Activated T-helper 17 cell treated with anti-CD3 and anti-CD28 coated beads, Interleukin-2, amount 50 U/mL, for 72 hours (primary cell): ENCODE results near the gene ZNF784. TPM values are rescaled to one million over a fixed set of nuclear protein-coding genes. Genes with fewer than 3 reads are reported as not detected.

ENCODE experiments used
- ATAC-seq: fragments of 150-1000 bp; cut with Tn5 transposase; replicated peaks from 2 replicates; pipeline ENCODE4 v1.10.0; 2021; ENCODE audit warnings: mild to moderate bottlenecking, moderate library complexity
- H3K27ac Mint-ChIP-seq: one replicate; pipeline ENCODE4 v1.8.0; 2022; ENCODE audit warnings: mixed read lengths
- H3K27me3 Mint-ChIP-seq: one replicate; pipeline ENCODE4 v1.8.0; 2022; ENCODE audit warnings: mixed read lengths
- H3K36me3 Mint-ChIP-seq: one replicate; pipeline ENCODE4 v1.8.0; 2022; ENCODE audit warnings: low read depth, mild to moderate bottlenecking, mixed read lengths
- H3K4me1 Mint-ChIP-seq: one replicate; pipeline ENCODE4 v1.8.0; 2022; ENCODE audit warnings: mixed read lengths
- H3K4me3 Mint-ChIP-seq: one replicate; pipeline ENCODE4 v1.8.0; 2022; ENCODE audit warnings: mild to moderate bottlenecking, mixed read lengths
- H3K9me3 Mint-ChIP-seq: one replicate; pipeline ENCODE4 v1.8.0; 2022; ENCODE audit warnings: mixed read lengths
- total RNA-seq, 2 donors: library from RNA; stranded (reverse); gene quantifications; one replicate each; pipeline ENCODE4 v1.2.3, GENCODE V29; 2022

Gene ZNF784
- total RNA-seq, 2 donors from 2014 or later = 4.6 to 5.3 TPM

DNA sequence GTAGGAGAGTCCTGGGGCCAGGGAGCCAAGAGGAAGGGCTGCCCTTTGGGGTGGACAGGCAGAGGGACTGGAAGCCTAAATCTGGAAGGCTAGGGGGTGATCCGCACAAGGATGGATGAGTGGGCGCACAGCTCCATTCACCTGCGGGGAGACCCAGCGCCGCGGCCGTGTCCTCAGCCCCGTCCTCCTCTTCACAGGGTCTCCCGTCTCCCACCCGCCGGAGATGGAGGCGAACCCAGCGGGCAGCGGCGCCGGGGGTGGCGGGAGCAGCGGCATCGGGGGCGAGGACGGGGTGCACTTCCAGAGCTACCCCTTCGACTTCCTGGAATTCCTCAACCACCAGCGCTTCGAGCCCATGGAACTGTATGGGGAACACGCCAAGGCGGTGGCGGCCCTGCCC lies 11.0 kb downstream of the ZNF784 start:
- no peak for ATAC-seq
- Mint-ChIP-seq H3K36me3 (peaks cover 44% of the 10 kb centered on the region), H3K27ac (no peak overlapping the region), H3K4me3 (no peak overlapping the region), H3K27me3 (no peaks in the 10 kb centered on the region), H3K9me3 (no peaks in the 10 kb centered on the region), H3K4me1 (peaks cover 20% of the 10 kb centered on the region)

DNA sequence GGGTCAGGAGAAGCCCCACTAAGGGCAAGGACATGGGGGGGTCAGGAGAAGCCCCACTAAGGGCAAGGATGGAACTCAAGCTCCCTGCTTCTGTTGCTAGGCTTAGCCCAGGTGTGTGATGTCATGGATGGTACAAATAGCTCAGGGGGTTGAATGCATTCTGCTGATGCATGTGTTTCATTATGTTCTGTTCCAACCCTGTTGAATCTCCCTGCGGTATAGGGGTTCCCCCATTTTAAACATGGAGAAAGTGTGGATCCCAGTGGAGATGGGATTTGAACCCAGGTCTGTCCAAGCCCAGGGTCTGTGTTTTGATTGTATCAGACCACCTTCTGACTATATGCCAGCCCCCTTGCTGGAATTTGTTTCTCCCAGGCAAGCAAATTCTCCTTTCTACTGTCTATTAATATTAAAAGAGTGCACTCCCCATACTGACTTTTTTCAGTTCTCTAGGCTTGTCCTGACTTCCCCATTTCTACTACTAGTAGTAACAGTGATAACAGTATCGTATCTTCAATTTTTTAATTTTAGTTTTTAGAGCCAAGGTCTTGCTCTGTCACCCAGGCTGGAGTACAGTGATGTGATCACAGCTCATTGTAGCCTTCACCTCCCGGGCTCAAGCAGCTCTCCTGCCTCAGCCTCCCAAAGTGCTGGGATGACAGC lies 12.3 kb downstream of the ZNF784 start:
- peak overlapping the region; percentile 38 for H3K27ac Mint-ChIP-seq
- no peak overlapping the region for H3K4me3 Mint-ChIP-seq
- ATAC-seq = no peak

DNA sequence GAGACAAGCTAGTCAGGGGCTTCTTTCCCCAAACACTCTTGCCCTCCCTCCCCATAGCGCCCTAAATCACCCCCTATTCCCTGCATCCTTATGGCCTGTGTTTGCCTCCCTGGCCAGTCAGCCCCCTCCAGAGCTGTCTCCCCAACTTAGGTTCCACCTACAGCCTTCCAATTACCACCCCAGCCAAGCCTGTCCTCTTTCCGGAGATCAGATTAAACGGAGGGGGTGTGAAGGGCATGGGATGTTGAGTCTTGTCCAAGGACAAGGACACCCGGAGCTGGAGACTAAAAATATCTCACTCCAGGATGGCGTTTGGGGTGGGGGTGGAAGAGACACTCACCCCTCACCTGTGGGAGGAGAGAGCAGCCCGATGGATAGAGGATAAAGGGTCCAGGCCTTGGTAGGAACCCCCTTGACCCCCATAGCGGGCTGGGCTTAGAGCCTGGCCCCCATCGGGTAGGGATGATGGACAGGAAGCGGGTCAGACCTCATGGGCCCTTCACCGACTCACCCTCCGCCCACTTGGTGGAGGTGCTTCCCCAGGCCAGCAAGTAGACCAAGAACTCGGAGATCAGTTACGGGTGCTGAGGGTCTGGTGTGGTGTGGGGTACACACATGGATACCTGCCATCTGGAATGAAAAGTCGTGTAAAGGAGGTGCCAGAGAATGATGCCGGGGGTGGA lies 12.9 kb downstream of the ZNF784 start:
- H3K4me3 Mint-ChIP-seq = no peak overlapping the region
- no peak for ATAC-seq
- peaks cover 46% of the 10 kb centered on the region for H3K36me3 Mint-ChIP-seq
- H3K27ac Mint-ChIP-seq = peak overlapping the region; percentile 65
- no peaks in the 10 kb centered on the region for H3K9me3 Mint-ChIP-seq
- peaks cover 35% of the 10 kb centered on the region for H3K4me1 Mint-ChIP-seq
- H3K27me3 Mint-ChIP-seq = no peaks in the 10 kb centered on the region

More for the DNA sequence above, 12.3 kb downstream of the ZNF784 start:
- Mint-ChIP-seq H3K36me3 (peaks cover 46% of the 10 kb centered on the region), H3K9me3 (no peaks in the 10 kb centered on the region), H3K27me3 (no peaks in the 10 kb centered on the region), H3K4me1 (peaks cover 28% of the 10 kb centered on the region)

DNA sequence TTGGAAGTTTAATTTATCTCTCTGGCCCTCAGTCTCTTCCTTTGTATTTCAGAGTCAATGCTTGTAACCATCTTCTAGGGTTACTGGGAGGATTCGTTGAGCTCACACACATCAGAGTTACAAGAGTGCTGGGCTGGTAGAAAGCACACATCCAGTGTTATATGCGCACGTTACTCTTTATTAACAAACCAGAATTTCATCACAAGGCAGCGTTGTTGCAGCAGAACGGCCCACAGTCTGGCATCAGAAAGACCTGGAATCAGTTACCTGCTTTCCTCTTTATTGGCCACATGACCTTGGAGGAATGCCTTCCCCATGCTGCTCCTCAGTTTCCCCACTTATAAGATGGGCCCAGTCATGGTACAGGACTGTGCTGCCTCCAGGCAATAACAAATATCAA lies 15.0 kb downstream of the ZNF784 start:
- Mint-ChIP-seq H3K9me3 (no peaks in the 10 kb centered on the region), H3K4me1 (peaks cover 44% of the 10 kb centered on the region), H3K36me3 (peaks cover 55% of the 10 kb centered on the region), H3K27ac (peak overlapping the region; percentile 68), H3K4me3 (no peak overlapping the region), H3K27me3 (no peaks in the 10 kb centered on the region)
- ATAC-seq = no peak

DNA sequence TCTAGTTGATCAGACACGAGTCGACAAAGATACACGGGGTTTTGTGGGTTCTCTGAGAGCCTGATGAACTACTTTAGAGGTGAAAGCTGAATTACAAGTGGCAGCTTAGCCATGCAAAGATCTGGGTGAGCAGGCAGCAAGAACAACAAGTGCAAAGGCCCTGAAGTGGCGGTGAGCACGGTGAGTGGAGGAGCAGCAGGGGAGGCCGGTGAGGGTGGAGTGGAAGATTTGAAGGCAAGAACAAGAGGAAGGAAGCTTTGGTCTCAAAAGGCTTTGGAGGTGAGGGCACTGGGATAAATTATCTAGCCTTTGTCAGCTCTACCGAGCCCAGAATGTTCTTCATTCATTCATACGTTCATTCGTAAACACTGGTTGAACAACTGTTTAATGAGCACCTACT lies 17.5 kb downstream of the ZNF784 start:
- ATAC-seq = no peak

DNA sequence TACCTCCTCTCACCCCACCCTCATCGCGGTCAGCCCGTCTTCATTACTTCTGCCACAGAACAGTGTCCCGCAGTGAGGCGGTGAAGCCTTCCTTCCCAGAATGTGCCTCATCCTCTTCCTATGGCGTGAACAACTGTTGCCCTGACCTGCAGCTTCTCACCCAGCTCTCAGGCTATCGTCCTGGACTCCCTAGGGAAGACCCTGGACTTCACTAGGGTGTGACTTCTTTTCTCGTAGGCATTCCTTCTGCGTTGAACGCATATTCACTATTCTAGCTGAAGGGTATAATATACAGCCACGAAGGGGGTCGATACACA lies 17.9 kb downstream of the ZNF784 start:
- H3K4me1 Mint-ChIP-seq = peaks cover 48% of the 10 kb centered on the region
- no peaks in the 10 kb centered on the region for H3K9me3 Mint-ChIP-seq
- H3K27me3 Mint-ChIP-seq = no peaks in the 10 kb centered on the region
- peaks cover 44% of the 10 kb centered on the region for H3K36me3 Mint-ChIP-seq
- no peak for ATAC-seq
- peak overlapping the region; percentile 89 for H3K4me3 Mint-ChIP-seq
- H3K27ac Mint-ChIP-seq = peak overlapping the region; percentile 90

More for the DNA sequence above, 17.5 kb downstream of the ZNF784 start:
- Mint-ChIP-seq H3K27me3 (no peaks in the 10 kb centered on the region), H3K27ac (peak overlapping the region; percentile 90), H3K36me3 (peaks cover 44% of the 10 kb centered on the region), H3K4me1 (peaks cover 48% of the 10 kb centered on the region), H3K4me3 (peak overlapping the region; percentile 89), H3K9me3 (no peaks in the 10 kb centered on the region)

DNA sequence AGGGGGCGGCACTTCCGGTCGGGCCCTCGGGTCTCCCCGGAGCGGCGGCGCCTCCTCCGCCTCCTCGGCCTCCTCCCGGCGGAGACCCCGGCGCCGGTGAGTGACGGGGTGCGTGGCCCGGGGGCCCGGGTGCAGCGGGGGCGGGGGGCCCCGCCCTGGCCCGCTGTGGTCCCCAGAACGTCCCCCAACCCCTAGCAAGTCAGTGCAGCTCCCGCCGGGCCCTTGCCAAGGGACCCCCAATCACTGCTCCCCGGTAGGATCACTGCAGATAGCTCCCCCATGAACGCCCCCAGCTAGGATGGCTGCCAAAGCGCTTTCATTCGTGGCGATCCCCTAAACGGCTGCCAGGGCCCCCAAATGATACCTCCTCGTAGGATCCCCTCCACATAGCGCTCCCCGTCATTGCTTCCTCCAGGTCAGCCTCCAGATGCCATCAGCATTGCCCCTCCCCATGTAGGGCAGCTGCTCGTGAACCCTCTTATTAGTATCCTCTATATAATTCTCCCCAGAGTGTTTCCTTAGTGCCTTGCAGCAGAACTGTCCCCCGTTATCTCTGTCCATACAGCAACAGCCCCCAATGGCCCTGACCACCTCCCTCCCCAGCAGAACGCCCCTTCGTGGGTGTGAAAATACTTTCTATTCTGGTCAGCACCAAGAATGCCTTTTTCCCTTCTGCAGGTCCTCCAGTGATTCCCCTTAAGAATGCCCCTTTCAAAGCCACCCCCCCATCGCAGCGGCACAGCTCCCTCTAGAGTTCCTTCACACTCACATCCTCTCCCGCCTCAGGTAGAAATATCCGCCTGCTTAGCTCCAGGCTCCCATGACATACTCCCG lies 18.5 kb downstream of the ZNF784 start, which contains the start of gene ZNF865:
Gene ZNF865, plus strand, starts transcription at position 11 of the 834 bp plus-strand sequence. CDS start 7,972 bp downstream, outside the sequence.
- Mint-ChIP-seq H3K9me3 (no peaks in the 10 kb centered on the region), H3K27ac (peak within 1 kb of the TSS; percentile 94), H3K4me3 (peak within 1 kb of the TSS; percentile 89), H3K4me1 (peaks cover 49% of the 10 kb centered on the region), H3K27me3 (no peaks in the 10 kb centered on the region), H3K36me3 (peaks cover 44% of the 10 kb centered on the region)
- ATAC-seq = peak; percentile 54

DNA sequence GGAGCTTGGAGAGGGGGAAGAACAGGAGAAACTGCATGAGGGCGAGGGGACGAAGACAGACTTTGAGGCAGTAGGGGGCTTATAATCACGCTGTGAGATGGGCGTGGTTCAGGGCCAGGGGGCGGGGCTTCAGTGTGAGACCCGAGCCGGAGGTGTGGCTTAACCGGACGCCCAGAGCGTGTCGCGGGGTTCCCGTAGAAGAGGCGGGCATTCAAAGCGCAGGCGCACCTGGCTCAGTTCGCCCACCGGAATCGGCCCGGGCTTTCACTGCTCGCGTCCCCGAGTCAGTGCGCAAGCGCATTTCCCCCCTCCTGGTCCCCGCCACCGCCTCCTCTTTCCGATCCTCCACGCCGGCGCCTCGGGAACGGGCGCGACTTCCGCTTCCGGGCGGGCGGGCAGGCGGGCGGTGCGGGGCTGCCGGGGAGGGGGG lies 19.1 kb downstream of the ZNF784 start:
- H3K36me3 Mint-ChIP-seq = peaks cover 44% of the 10 kb centered on the region
- H3K4me1 Mint-ChIP-seq = peaks cover 44% of the 10 kb centered on the region
- H3K27ac Mint-ChIP-seq = peak overlapping the region; percentile 94
- no peaks in the 10 kb centered on the region for H3K27me3 Mint-ChIP-seq
- H3K4me3 Mint-ChIP-seq = peak overlapping the region; percentile 89
- peak; percentile 85 for ATAC-seq
- H3K9me3 Mint-ChIP-seq = no peaks in the 10 kb centered on the region

DNA sequence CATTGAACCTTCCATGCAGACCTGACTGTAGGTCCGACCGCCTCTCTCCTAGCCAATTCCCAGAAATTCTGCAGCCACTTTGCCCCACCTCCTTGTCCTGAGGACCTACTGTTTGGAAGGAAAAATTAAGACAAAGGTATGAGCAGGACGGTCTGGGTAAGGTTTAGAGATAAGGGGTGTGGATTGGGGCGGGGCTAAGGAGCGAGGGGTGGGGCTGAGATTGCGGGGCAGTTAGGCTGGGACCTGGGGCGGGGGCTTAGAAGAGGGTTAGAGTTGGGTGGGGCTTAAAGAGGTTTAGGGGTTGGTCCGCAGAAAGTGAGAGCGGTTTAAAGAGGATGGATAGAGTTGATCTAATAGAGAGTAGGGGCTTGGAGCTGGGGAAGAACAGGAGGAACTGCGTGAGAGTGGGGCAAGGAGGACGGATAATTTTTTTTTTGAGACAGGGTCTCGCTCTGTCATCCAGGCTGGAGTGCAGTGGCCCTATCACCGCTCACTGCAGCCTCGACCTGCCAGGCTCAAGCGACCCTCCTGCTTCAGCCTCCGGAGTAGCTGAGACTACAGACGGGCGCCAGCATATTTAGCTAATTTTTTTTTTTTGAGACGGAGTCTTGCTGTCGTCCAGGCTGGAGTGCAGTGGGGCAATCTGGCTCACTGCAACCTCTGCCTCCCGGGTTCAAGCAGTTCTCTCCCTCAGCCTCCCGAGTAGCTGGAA lies 20.6 kb downstream of the ZNF784 start:
- no peak for ATAC-seq
- Mint-ChIP-seq H3K36me3 (peaks cover 33% of the 10 kb centered on the region), H3K27ac (peak overlapping the region; percentile 94), H3K9me3 (no peaks in the 10 kb centered on the region), H3K4me1 (peaks cover 43% of the 10 kb centered on the region), H3K4me3 (peak overlapping the region; percentile 89), H3K27me3 (no peaks in the 10 kb centered on the region)

DNA sequence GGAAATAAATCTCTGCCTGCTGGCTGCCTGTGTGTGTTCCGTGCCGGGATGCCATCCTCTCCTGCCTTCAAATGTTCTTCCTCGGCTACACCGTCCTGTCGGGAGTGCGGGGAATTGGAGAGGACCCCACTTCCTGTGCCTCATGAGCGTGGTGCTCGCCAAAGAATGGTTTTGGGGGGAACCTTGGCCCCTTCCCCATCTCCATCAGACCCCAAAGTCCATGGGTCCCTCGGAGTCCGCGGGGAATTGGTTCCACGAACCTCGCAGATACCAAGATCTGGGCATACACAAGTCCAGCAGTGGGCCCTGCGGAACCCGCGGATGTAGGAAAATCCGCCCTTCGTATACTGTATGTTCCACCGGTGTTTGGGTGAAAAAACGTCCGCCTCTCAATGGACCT lies 21.3 kb downstream of the ZNF784 start:
- Mint-ChIP-seq H3K36me3 (peaks cover 31% of the 10 kb centered on the region), H3K27ac (peak overlapping the region; percentile 31), H3K4me3 (peak overlapping the region; percentile 89), H3K9me3 (no peaks in the 10 kb centered on the region), H3K27me3 (no peaks in the 10 kb centered on the region), H3K4me1 (peaks cover 45% of the 10 kb centered on the region)
- ATAC-seq = no peak

DNA sequence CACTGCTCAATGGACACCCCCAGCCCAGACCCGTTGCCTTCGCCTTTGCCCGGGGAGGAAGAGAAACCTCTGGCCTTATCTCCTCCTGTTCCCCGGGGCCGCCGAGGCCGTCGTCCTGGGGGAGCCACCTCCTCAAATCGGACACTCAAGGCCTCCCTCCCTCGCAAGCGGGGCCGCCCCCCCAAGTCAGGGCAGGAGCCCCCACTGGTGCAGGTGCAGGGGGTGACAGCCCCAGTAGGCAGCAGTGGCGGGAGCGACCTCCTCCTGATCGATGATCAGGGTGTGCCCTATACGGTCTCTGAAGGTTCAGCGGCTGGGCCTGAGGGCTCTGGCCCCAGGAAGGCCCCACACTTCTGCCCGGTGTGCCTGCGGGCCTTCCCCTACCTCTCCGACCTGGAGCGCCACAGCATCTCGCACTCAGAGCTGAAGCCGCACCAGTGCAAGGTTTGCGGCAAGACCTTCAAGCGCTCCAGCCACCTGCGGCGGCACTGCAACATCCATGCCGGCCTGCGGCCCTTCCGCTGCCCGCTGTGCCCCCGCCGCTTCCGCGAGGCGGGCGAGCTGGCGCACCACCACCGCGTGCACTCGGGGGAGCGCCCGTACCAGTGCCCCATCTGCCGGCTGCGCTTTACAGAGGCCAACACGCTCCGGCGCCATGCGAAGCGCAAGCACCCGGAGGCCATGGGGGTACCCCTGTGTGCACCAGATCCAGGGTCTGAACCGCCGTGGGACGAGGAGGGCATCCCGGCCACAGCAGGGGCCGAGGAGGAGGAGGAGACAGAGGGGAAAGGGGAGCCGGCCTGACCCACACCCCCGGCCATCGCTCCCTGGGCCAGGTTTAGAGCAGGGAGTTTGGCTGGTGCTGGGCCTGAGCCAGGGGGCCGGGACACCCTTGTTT lies 22.0 kb downstream of the ZNF784 start:
- no peaks in the 10 kb centered on the region for H3K9me3 Mint-ChIP-seq
- peak overlapping the region; percentile 90 for H3K27ac Mint-ChIP-seq
- no peak for ATAC-seq
- peaks cover 40% of the 10 kb centered on the region for H3K4me1 Mint-ChIP-seq
- H3K27me3 Mint-ChIP-seq = no peaks in the 10 kb centered on the region
- H3K4me3 Mint-ChIP-seq = peak overlapping the region; percentile 89
- peaks cover 30% of the 10 kb centered on the region for H3K36me3 Mint-ChIP-seq

DNA sequence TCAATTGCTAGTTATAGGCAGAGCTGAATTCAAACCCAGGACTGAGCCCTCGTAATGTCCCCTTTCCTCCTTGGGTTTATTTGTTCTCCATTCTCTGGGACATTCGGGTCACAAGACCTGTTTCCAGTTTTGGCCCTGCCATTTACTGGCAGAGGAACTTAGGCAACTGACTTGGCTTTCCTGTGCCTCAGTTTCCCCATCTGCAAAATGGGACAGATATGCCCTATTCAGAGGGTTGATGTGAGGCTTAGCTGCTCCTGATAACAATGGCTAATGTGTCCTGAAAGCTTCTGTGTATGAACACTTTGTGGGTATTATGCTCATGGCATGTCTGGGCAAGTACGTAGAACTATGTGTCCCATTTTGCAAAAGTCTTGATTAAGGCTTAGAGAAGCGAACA lies 23.3 kb downstream of the ZNF784 start:
- Mint-ChIP-seq H3K27ac (peak overlapping the region; percentile 90), H3K4me1 (peaks cover 28% of the 10 kb centered on the region), H3K27me3 (no peaks in the 10 kb centered on the region), H3K4me3 (peak overlapping the region; percentile 89), H3K36me3 (peaks cover 29% of the 10 kb centered on the region), H3K9me3 (no peaks in the 10 kb centered on the region)
- no peak for ATAC-seq

DNA sequence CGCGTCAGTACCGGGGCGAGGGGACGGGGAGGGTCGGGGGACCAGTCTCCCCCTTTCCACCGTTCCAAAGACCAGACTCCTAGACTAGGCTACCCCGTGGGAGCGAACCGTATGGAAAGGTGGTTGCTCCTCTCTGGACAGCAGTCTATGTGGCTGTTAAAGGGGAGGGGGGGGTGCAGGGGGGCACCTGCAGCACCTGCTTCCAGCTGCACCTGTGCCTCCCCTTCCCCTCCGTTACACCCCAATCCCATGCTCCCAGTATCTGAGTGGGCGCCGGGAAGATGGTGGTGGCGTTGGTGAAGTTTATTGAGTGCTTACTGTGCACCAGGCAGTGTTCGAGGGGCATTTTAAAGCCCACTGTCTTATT lies 23.7 kb downstream of the ZNF784 start:
- Mint-ChIP-seq H3K9me3 (no peaks in the 10 kb centered on the region), H3K4me1 (peaks cover 28% of the 10 kb centered on the region), H3K27me3 (no peaks in the 10 kb centered on the region), H3K4me3 (peak overlapping the region; percentile 89), H3K36me3 (peaks cover 29% of the 10 kb centered on the region), H3K27ac (peak overlapping the region; percentile 90)
- no peak for ATAC-seq
